Gastrocnemius medialis (tissue), 4 donors: ENCODE data around the gene AGAP2.

Source experiments
- POLR2A ChIP-seq, 2 donors: fragments of 450-650 bp; IDR thresholded peaks; one replicate each; pipeline ENCODE4 v1.6.1; 2017; ENCODE audit warnings: antibody characterized with exemption in 2 of 2, mild to moderate bottlenecking in 2 of 2, moderate library complexity in 2 of 2
- TF ChIP-seq, protein P1 (sequence below), 5 experiments: fragments of 450-650 bp in 3 of 5; fragments of 200-600 bp in 2 of 5; sonication (generic) in 2 of 5; IDR thresholded peaks in 4 of 5; conservative IDR thresholded peaks in 1 of 5; 1 replicate in 4 of 5; 2 replicates in 1 of 5; pipeline ENCODE4 v1.5.1; 2016 to 2019; ENCODE audit warnings: antibody characterized with exemption in 5 of 5, mild to moderate bottlenecking in 3 of 5, moderate library complexity in 3 of 5

GRCh38 chr12:57741844-57742738, 3.5 kb upstream of the AGAP2 start:
- TF ChIP-seq, protein P1, sequence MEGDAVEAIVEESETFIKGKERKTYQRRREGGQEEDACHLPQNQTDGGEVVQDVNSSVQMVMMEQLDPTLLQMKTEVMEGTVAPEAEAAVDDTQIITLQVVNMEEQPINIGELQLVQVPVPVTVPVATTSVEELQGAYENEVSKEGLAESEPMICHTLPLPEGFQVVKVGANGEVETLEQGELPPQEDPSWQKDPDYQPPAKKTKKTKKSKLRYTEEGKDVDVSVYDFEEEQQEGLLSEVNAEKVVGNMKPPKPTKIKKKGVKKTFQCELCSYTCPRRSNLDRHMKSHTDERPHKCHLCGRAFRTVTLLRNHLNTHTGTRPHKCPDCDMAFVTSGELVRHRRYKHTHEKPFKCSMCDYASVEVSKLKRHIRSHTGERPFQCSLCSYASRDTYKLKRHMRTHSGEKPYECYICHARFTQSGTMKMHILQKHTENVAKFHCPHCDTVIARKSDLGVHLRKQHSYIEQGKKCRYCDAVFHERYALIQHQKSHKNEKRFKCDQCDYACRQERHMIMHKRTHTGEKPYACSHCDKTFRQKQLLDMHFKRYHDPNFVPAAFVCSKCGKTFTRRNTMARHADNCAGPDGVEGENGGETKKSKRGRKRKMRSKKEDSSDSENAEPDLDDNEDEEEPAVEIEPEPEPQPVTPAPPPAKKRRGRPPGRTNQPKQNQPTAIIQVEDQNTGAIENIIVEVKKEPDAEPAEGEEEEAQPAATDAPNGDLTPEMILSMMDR (IDR thresholded peaks at IDR 0.05 in 4 of 5, conservative IDR thresholded peaks at IDR 0.05 in 1 of 5): no peak
- TF ChIP-seq POLR2A (IDR thresholded peaks at IDR 0.05): no peak
